Measurements from ENCODE around the gene C5orf34. TPM values are rescaled to one million over a fixed set of nuclear protein-coding genes. Genes with fewer than 3 reads are reported as not detected.
"Not testable (repeated sequence)": the region's sequence is repeated elsewhere in the genome, so short reads cannot be mapped to it uniquely, and the experiment has no call there.

Gene C5orf34
- polyA plus RNA-seq, 4 donors, result 4.2 to 7.6 (median 6.2) TPM

GRCh38 chr5:43515678-43516048 lies 715 bp upstream of the C5orf34 start:
- DNase-seq (ENCODE audit: low read depth in 4 of 4, low spot score in 2 of 4), result no peak

- no peak for DNase-seq (ENCODE audit: low read depth in 4 of 4, low spot score in 2 of 4)
Observed at GRCh38 chr5:43514471-43514815, 505 bp downstream of the C5orf34 start.

- DNase-seq (ENCODE audit: low read depth in 4 of 4, low spot score in 2 of 4), result no peak
Observed at GRCh38 chr5:43514025-43514424, 923 bp downstream of the C5orf34 start.

GRCh38 chr5:43511062-43511461 lies 3.9 kb downstream of the C5orf34 start:
- DNase-seq (ENCODE audit: low read depth in 4 of 4, low spot score in 2 of 4), result not testable (repeated sequence)

- DNase-seq (ENCODE audit: low read depth in 4 of 4, low spot score in 2 of 4), result no peak
Observed at GRCh38 chr5:43498581-43498980, 16.4 kb downstream of the C5orf34 start.

GRCh38 chr5:43497311-43498104 lies 17.4 kb downstream of the C5orf34 start:
- no peak for DNase-seq (ENCODE audit: low read depth in 4 of 4, low spot score in 2 of 4)

- DNase-seq (ENCODE audit: low read depth in 4 of 4, low spot score in 2 of 4), result no peak
Observed at GRCh38 chr5:43491326-43491725, 23.6 kb downstream of the C5orf34 start.

GRCh38 chr5:43486353-43486752 lies 28.6 kb downstream of the C5orf34 start:
- DNase-seq (ENCODE audit: low read depth in 4 of 4, low spot score in 2 of 4), result no peak

- no peak for DNase-seq (ENCODE audit: low read depth in 4 of 4, low spot score in 2 of 4)
Observed at GRCh38 chr5:43485406-43485805, 29.5 kb downstream of the C5orf34 start.

- peak in 3 of 4 donors; percentile 69 to 82 (median 80) for DNase-seq (ENCODE audit: low read depth in 4 of 4, low spot score in 2 of 4)
Observed at GRCh38 chr5:43484106-43484849, 30.7 kb downstream of the C5orf34 start.

- peak; percentile 82 to 91 (median 90) for DNase-seq (ENCODE audit: low read depth in 4 of 4, low spot score in 2 of 4)
Observed at GRCh38 chr5:43483298-43484105, 31.4 kb downstream of the C5orf34 start, which contains the start of gene TMEM267. TMEM267 (minus strand) TSS chr5:43483865; CDS start chr5:43453969, 29,896 bp downstream.

- peak in 2 of 4 donors; percentile 2 to 3 for DNase-seq (ENCODE audit: low read depth in 4 of 4, low spot score in 2 of 4)
Observed at GRCh38 chr5:43482490-43483297, 32.3 kb downstream of the C5orf34 start.

GRCh38 chr5:43469671-43470391 lies 45.1 kb downstream of the C5orf34 start:
- DNase-seq (ENCODE audit: low read depth in 4 of 4, low spot score in 2 of 4), result no peak

- DNase-seq (ENCODE audit: low read depth in 4 of 4, low spot score in 2 of 4), result no peak
Observed at GRCh38 chr5:43467100-43467499, 47.8 kb downstream of the C5orf34 start.

- not testable (repeated sequence) for DNase-seq (ENCODE audit: low read depth in 4 of 4, low spot score in 2 of 4)
Observed at GRCh38 chr5:43465455-43465854, 49.5 kb downstream of the C5orf34 start.

- no peak for DNase-seq (ENCODE audit: low read depth in 4 of 4, low spot score in 2 of 4)
Observed at GRCh38 chr5:43461066-43461465, 53.9 kb downstream of the C5orf34 start.

GRCh38 chr5:43456556-43456955 lies 58.4 kb downstream of the C5orf34 start:
- no peak for DNase-seq (ENCODE audit: low read depth in 4 of 4, low spot score in 2 of 4)

GRCh38 chr5:43441575-43441974 lies 73.4 kb downstream of the C5orf34 start:
- DNase-seq (ENCODE audit: low read depth in 4 of 4, low spot score in 2 of 4), result not testable (repeated sequence)

- DNase-seq (ENCODE audit: low read depth in 4 of 4, low spot score in 2 of 4), result no peak
Observed at GRCh38 chr5:43437062-43437660, 77.8 kb downstream of the C5orf34 start.
